SK-N-MC (cell line): Measurements from ENCODE around the gene FGF1.

Source experiments
- DNase-seq: peaks from one replicate; pipeline ENCODE4 v3.0.0-alpha.2; 2011; ENCODE audit warnings: low read depth, low spot score
- H3K27ac ChIP-seq: fragments of 200-600 bp; sonication (generic); 2 replicates; pipeline ENCODE4 v1.5.1; 2016; ENCODE audit warnings: mixed run types
- H3K36me3 ChIP-seq: fragments of 200-600 bp; sonication (generic); 2 replicates; pipeline ENCODE4 v1.6.1; 2017; ENCODE audit warnings: antibody characterized with exemption, low read length, mixed read lengths; ENCODE audit not compliant: insufficient read depth
- H3K4me3 ChIP-seq: fragments of 200-600 bp; sonication (generic); 2 replicates; pipeline ENCODE4 v1.5.1; 2016
- H3K9ac ChIP-seq: fragments of 200-600 bp; sonication (generic); 2 replicates; pipeline ENCODE4 v1.8.0; 2017; ENCODE audit warnings: mixed run types, mixed read lengths; ENCODE audit not compliant: insufficient read length
- H3K9me3 ChIP-seq: fragments of 200-600 bp; sonication (generic); 2 replicates; pipeline ENCODE4 v1.6.1; 2017; ENCODE audit warnings: low read depth, mild to moderate bottlenecking, antibody characterized with exemption, low read length, moderate library complexity, mixed read lengths
- EZH2 ChIP-seq: fragments of 200-600 bp; sonication (generic); IDR thresholded peaks from one replicate; pipeline ENCODE4 v1.6.1; 2017; ENCODE audit warnings: antibody characterized with exemption
- FOXP2 ChIP-seq: optimal IDR thresholded peaks from 2 replicates; pipeline ENCODE3; 2011; ENCODE audit warnings: mild to moderate bottlenecking, moderate library complexity; ENCODE audit not compliant: insufficient read depth; ENCODE audit errors: extremely low read length, control extremely low read depth
- POLR2AphosphoS5 ChIP-seq: IDR thresholded peaks from 2 replicates; pipeline ENCODE4 v1.6.1; 2012; ENCODE audit warnings: mild to moderate bottlenecking, low read depth, low read length, borderline replicate concordance

The FGF1 gene

DNA sequence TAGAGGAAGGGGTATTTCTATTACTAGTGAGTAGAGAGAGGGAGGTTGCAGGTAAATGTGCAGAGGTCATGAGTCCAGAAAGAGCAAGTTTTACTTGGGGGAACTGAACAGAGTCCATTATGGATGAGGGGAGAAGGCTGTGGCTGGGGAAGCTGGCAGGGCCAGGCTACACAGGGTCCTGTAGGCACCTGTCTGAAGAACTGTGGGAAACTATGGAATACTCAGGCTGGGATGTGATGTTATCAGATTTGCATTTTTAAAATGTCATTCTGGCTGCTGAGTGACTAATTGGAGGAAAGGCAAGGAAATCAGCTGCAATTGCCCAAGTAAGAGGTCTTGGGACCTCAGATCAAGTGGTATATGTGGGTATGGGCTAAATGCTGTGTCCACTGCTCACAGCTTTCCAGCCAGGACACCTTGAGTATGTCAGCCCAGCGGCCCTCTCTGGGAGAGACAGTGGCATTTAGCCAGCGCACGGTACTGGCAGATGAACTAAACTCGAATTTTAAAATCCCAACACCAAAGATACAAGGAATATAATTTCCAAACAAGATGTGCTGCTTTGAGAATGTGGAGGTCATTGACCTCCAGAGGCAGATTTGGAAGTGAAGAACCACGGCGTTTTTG is 49.1 kb downstream of the FGF1 start:
- no peak for TF ChIP-seq POLR2AphosphoS5
- TF ChIP-seq EZH2 = no peak
- no peak for TF ChIP-seq FOXP2

DNA sequence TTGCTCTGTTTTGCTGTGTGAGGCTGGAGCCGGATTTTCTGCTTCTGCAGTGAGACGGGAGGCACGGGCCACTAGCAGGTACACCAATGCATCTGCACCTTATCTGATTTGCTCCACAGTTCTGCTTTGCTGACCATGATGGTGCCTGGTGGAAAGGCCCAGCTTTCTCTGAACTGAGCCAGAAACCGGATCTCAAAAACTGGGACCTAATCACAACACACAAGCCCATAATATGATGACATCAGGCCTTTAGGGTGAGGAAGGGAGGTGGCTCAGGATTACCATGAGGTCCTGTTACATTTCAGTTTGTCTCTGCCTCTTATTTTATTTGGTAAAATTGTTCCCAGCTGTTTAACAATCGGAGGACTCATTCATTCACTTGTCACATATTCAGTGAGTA is 49.8 kb downstream of the FGF1 start:
- Histone ChIP-seq H3K9me3 (no peaks in the 10 kb centered on the region), H3K9ac (no peak overlapping the region), H3K36me3 (no peaks in the 10 kb centered on the region), H3K4me3 (no peak overlapping the region), H3K27ac (no peak overlapping the region)
- DNase-seq = no peak
- TF ChIP-seq FOXP2 = no peak
- TF ChIP-seq EZH2 = no peak
- TF ChIP-seq POLR2AphosphoS5 = no peak

More for the DNA sequence above, 49.1 kb downstream of the FGF1 start:
- no peak overlapping the region for H3K4me3 ChIP-seq
- H3K9me3 ChIP-seq = no peaks in the 10 kb centered on the region
- no peak overlapping the region for H3K27ac ChIP-seq
- DNase-seq = no peak
- H3K36me3 ChIP-seq = no peaks in the 10 kb centered on the region
- no peak overlapping the region for H3K9ac ChIP-seq

DNA sequence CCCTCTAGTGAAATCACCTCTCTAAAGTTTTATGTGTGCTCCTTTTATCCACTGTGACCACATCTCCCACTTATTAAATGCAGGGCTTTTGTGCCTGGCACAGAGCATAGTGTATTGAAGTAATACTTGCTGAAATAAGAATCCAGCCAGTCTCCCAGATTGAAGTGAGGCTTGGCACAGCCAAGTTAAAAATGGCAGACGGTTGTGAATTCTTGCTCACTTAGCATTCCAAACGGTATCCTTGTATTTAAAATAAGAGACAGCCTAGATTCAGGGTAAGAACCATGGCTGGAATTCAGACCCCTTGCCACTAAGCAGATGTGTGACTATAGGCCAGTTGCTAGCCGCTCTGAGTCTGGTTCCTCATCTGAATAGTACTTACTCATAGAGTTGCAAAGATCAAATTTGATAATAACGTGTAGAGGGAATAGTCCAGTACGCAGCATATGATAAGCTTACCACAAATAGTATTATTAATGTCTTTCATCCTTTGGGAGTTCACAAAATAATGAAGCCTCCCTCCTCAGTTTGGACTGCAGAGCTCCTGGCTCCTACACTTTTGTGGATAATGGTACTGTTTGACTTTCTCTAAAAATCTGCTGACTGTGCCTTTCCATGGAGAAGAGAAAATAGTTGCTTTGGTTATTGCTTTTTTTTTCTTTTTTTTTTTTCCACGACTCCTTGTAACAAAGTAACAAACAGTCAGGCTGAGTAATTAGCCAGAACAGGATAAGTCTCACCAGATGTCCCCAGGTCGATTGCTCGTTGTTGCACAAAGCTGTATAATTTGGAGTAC is 51.5 kb downstream of the FGF1 start:
- H3K4me3 ChIP-seq = no peak overlapping the region
- H3K9ac ChIP-seq = no peak overlapping the region
- DNase-seq = no peak
- no peaks in the 10 kb centered on the region for H3K9me3 ChIP-seq
- H3K27ac ChIP-seq = no peak overlapping the region
- no peaks in the 10 kb centered on the region for H3K36me3 ChIP-seq
- TF ChIP-seq EZH2 (no peak), POLR2AphosphoS5 (no peak), FOXP2 (no peak)

DNA sequence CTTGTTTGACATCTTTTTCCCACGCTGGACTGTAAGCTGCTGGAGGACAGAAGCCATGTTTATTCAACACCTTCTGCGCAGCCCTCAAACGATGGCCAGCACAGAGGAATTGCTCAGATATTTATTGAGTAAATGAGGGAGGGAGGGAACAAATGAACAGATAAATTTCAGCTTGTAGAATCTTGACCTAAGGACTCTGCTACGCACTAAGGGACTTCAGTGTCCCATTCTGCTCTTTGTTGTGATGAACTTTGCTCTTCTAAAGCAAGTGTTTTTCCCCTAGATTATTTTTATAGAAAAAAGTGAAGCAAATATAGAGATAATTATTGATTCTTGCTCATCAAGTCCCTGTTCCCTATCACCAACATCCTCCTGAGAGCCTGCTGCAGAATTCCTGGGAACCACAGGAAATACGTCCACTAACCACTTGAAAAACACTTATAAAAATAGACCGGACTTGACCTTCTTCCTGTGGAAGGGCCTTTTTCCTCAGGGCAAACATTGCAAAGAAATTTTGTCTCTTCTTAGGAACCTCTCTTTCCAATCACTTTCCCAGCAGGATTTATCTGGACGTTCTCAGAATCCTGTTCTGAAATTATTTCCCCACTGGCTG is 54.9 kb downstream of the FGF1 start:
- no peak overlapping the region for H3K27ac ChIP-seq
- H3K4me3 ChIP-seq = no peak overlapping the region
- H3K9me3 ChIP-seq = no peaks in the 10 kb centered on the region
- no peaks in the 10 kb centered on the region for H3K36me3 ChIP-seq
- TF ChIP-seq EZH2 (no peak), FOXP2 (no peak), POLR2AphosphoS5 (no peak)
- H3K9ac ChIP-seq = no peak overlapping the region
- no peak for DNase-seq

DNA sequence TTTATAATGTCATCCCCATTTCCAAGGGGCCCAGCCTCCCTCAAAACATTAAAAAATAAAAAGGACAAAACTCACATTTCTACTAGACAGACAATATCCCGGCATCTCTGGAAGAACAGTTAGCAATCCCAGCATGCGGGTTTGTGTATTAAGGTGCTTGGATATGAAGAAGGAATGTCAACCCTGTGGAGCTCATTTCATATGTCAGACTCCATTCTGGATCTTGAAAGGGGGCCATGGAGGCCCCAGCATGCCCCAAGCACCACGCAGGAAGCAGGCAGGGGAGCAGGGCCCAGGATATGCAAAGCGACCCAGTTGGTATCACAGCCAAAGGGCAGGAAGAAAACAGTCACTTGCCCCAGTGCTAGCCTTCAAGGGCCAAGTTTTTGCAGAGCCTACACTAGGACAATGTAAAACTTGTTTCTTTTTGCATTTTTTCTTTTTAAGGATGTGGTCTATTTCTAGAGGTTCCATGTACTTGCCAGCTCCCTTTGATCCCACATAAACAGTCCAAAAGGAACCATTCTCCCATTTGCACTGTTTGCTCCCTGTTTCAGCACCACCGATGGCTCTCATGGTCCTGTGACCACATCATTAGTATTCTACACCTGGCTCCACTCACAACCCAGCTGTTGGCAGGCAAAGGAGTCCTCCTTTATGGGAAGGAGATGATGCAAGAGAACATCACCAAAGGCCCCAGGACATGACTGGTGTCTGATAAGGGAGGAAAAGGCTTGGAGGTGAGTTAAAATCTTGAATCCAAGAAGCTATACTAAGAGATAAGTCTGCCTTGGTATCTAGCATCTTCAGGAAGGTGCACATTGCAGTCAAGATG is 58.3 kb downstream of the FGF1 start:
- no peak overlapping the region for H3K9ac ChIP-seq
- H3K27ac ChIP-seq = no peak overlapping the region
- TF ChIP-seq FOXP2 = no peak
- TF ChIP-seq EZH2 = no peak
- TF ChIP-seq POLR2AphosphoS5 = no peak
- no peaks in the 10 kb centered on the region for H3K9me3 ChIP-seq
- H3K36me3 ChIP-seq = no peaks in the 10 kb centered on the region
- H3K4me3 ChIP-seq = no peak overlapping the region
- DNase-seq = no peak

DNA sequence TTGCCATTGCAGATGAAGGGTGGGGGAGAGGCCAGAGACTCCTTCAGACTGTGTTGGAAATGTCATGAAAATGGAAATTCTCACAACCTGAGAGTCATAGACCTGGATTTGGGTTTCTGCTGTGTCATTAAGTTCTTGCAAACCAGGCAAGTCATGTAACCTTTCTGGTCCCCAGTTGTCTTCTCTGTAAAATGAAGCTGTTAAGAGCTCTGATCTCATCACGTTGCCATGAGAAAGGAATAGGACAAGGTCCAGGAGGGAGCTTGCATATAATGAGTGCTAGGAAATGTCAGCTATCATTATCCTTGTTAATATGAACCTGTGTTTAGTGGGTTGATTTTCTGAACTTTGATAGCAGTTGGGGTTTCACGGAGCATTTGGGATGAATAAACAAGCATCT is 59.1 kb downstream of the FGF1 start:
- TF ChIP-seq FOXP2 (no peak), EZH2 (no peak), POLR2AphosphoS5 (no peak)
- Histone ChIP-seq H3K36me3 (no peaks in the 10 kb centered on the region), H3K4me3 (no peak overlapping the region), H3K9me3 (no peaks in the 10 kb centered on the region), H3K27ac (no peak overlapping the region), H3K9ac (no peak overlapping the region)
- no peak for DNase-seq

DNA sequence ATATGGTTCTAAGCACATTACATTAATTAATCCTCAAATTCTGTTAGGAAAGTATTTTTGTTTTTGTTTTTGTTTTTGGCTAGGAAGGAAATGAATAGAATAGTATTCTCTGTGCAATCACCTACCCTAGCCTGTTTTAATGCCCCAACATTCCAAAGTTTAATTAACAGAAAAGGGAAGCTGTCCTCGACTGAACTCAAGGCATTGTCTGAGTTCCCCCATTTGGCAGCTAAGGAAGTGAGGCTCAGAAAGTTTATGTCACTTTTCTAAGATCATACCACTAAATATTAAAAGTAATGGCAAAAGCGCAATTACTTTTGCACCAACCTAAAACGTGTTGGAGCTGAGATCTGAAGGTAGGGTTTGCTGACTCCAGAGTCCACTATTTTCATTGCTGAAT is 59.8 kb downstream of the FGF1 start:
- H3K27ac ChIP-seq = no peak overlapping the region
- no peaks in the 10 kb centered on the region for H3K9me3 ChIP-seq
- no peaks in the 10 kb centered on the region for H3K36me3 ChIP-seq
- no peak overlapping the region for H3K9ac ChIP-seq
- H3K4me3 ChIP-seq = no peak overlapping the region
- TF ChIP-seq FOXP2 (no peak), POLR2AphosphoS5 (no peak), EZH2 (no peak)
- DNase-seq = no peak

DNA sequence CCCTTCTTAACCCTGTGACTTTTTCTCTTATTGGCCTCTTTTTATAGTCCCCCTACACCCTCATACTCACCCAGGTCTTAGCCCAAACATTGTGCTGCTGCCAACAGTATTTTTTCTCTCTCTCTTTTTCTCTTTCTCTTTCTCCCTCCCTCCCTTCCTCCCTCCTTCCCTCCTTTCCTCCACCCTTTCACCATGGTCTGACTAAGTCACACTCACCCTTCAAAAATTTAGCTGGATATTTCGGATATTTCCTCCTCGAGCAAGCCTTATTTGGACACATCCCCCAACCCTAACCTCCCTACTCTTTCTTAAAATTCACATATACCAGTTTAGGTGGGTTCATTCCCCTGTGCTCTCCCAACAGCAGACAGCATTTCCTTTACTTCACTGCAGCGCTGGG is 64.7 kb downstream of the FGF1 start:
- H3K9ac ChIP-seq = no peak overlapping the region
- no peak for DNase-seq
- no peaks in the 10 kb centered on the region for H3K36me3 ChIP-seq
- H3K9me3 ChIP-seq = peaks cover 3% of the 10 kb centered on the region; the same call in 1 of the 2 replicates
- H3K4me3 ChIP-seq = no peak overlapping the region
- H3K27ac ChIP-seq = no peak overlapping the region
- TF ChIP-seq EZH2 = no peak
- TF ChIP-seq POLR2AphosphoS5 = no peak
- no peak for TF ChIP-seq FOXP2
